SIG-M5 treated with dmso at 0.1 percent for 504 hours (cell line): ENCODE measurements around the gene SUSD1.
"Not testable (repeated sequence)": the region's sequence is repeated elsewhere in the genome, so short reads cannot be mapped to it uniquely, and the experiment has no call there.

Experiments
- DNase-seq: peaks from one replicate; lab custom pipeline; 2025; ENCODE audit not compliant: unreplicated experiment; lab: John Stamatoyannopoulos, UW

Gene SUSD1

GRCh38 chr9:112174965-112175795 lies at the start of gene SUSD1:
TSS of gene SUSD1 (minus strand) at chr9:112175297. CDS start at chr9:112175235, 62 bp downstream.
- no peak for DNase-seq

GRCh38 chr9:112224401-112225289 lies 49.5 kb upstream of the SUSD1 start:
- DNase-seq = no peak

GRCh38 chr9:112218908-112219307 lies 43.8 kb upstream of the SUSD1 start:
- no peak for DNase-seq

- DNase-seq = no peak
Measured at GRCh38 chr9:112212926-112213325, 37.8 kb upstream of the SUSD1 start.

GRCh38 chr9:112207451-112207850 lies 32.4 kb upstream of the SUSD1 start:
- DNase-seq = no peak

GRCh38 chr9:112203536-112203935 lies 28.4 kb upstream of the SUSD1 start:
- DNase-seq = no peak

- DNase-seq = no peak
Measured at GRCh38 chr9:112200711-112201110, 25.6 kb upstream of the SUSD1 start.

- no peak for DNase-seq
Measured at GRCh38 chr9:112198646-112199045, 23.5 kb upstream of the SUSD1 start.

GRCh38 chr9:112194969-112195431 lies 19.9 kb upstream of the SUSD1 start:
- DNase-seq = peak; percentile 59

- DNase-seq = peak; percentile 5
Measured at GRCh38 chr9:112193572-112194288, 18.6 kb upstream of the SUSD1 start.

- DNase-seq = not testable (repeated sequence)
Measured at GRCh38 chr9:112190320-112190719, 15.2 kb upstream of the SUSD1 start.

- no peak for DNase-seq
Measured at GRCh38 chr9:112188884-112189283, 13.8 kb upstream of the SUSD1 start.

- no peak for DNase-seq
Measured at GRCh38 chr9:112187404-112187803, 12.3 kb upstream of the SUSD1 start.

GRCh38 chr9:112186695-112187094 lies 11.6 kb upstream of the SUSD1 start:
- no peak for DNase-seq

GRCh38 chr9:112184946-112185345 lies 9.8 kb upstream of the SUSD1 start:
- DNase-seq = no peak

GRCh38 chr9:112184221-112184620 lies 9.1 kb upstream of the SUSD1 start:
- no peak for DNase-seq

GRCh38 chr9:112180387-112180881 lies 5.3 kb upstream of the SUSD1 start:
- DNase-seq = peak; percentile 25

- DNase-seq = no peak
Measured at GRCh38 chr9:112179816-112180215, 4.7 kb upstream of the SUSD1 start.

- no peak for DNase-seq
Measured at GRCh38 chr9:112176524-112176923, 1.4 kb upstream of the SUSD1 start.

GRCh38 chr9:112175796-112176315 lies 759 bp upstream of the SUSD1 start:
- no peak for DNase-seq
